ENCODE measurements around the gene BIN1.
"Not testable (repeated sequence)": the region's sequence is repeated elsewhere in the genome, so short reads cannot be mapped to it uniquely, and the experiment has no call there.

The BIN1 gene

GRCh38 chr2:127029350-127030051 lies 77.5 kb downstream of the BIN1 start:
- peaks cover 17% of the 10 kb centered on the region for H3K27me3 Mint-ChIP-seq

GRCh38 chr2:127028745-127029144 lies 78.2 kb downstream of the BIN1 start:
- H3K27ac Mint-ChIP-seq; ATAC-seq (ENCODE audit: low read depth); H3K4me3 Mint-ChIP-seq; DNase-seq (ENCODE audit: low spot score in 2 of 2); H3K9me3 Mint-ChIP-seq; H3K36me3 Mint-ChIP-seq; H3K4me1 Mint-ChIP-seq: not testable (repeated sequence)
- peaks cover 19% of the 10 kb centered on the region for H3K27me3 Mint-ChIP-seq

More at GRCh38 chr2:127029350-127030051, 77.5 kb downstream of the BIN1 start:
- DNase-seq (ENCODE audit: low spot score in 2 of 2) = no peak
- no peaks in the 10 kb centered on the region for H3K36me3 Mint-ChIP-seq
- H3K27ac Mint-ChIP-seq = no peak overlapping the region
- no peak overlapping the region for H3K4me3 Mint-ChIP-seq
- H3K4me1 Mint-ChIP-seq = peaks cover 8% of the 10 kb centered on the region
- no peaks in the 10 kb centered on the region for H3K9me3 Mint-ChIP-seq
- ATAC-seq (ENCODE audit: low read depth) = no peak

- Mint-ChIP-seq H3K27me3 (peaks cover 19% of the 10 kb centered on the region), H3K27ac (no peak overlapping the region), H3K4me1 (peaks cover 9% of the 10 kb centered on the region), H3K4me3 (no peak overlapping the region), H3K36me3 (no peaks in the 10 kb centered on the region), H3K9me3 (peaks cover 8% of the 10 kb centered on the region)
- no peak for DNase-seq (ENCODE audit: low spot score in 2 of 2)
- ATAC-seq (ENCODE audit: low read depth) = no peak
These were observed 79.2 kb downstream of the BIN1 start for GRCh38 chr2:127027715-127028114.

GRCh38 chr2:127025359-127026166 lies 81.4 kb downstream of the BIN1 start:
- peaks cover 8% of the 10 kb centered on the region for H3K9me3 Mint-ChIP-seq
- DNase-seq (ENCODE audit: low spot score in 2 of 2) (peak; percentile 38 to 45), ATAC-seq (ENCODE audit: low read depth) (peak; percentile 95)
- peak overlapping the region; percentile 83 for H3K4me3 Mint-ChIP-seq
- H3K27ac Mint-ChIP-seq = no peak overlapping the region
- H3K36me3 Mint-ChIP-seq = no peaks in the 10 kb centered on the region
- H3K4me1 Mint-ChIP-seq = peaks cover 9% of the 10 kb centered on the region
- peaks cover 19% of the 10 kb centered on the region for H3K27me3 Mint-ChIP-seq

- H3K4me3 Mint-ChIP-seq = peak overlapping the region; percentile 63
- no peak overlapping the region for H3K27ac Mint-ChIP-seq
- DNase-seq (ENCODE audit: low spot score in 2 of 2) (no peak), ATAC-seq (ENCODE audit: low read depth) (no peak)
- peaks cover 17% of the 10 kb centered on the region for H3K27me3 Mint-ChIP-seq
- H3K36me3 Mint-ChIP-seq = no peaks in the 10 kb centered on the region
- peaks cover 8% of the 10 kb centered on the region for H3K9me3 Mint-ChIP-seq
- peaks cover 9% of the 10 kb centered on the region for H3K4me1 Mint-ChIP-seq
These were observed 82.1 kb downstream of the BIN1 start for GRCh38 chr2:127024769-127025358.

GRCh38 chr2:127023504-127023903 lies 83.5 kb downstream of the BIN1 start:
- H3K4me3 Mint-ChIP-seq = no peak overlapping the region
- ATAC-seq (ENCODE audit: low read depth) = no peak
- peaks cover 8% of the 10 kb centered on the region for H3K9me3 Mint-ChIP-seq

GRCh38 chr2:127022817-127023216 lies 84.1 kb downstream of the BIN1 start:
- DNase-seq (ENCODE audit: low spot score in 2 of 2) (no peak), ATAC-seq (ENCODE audit: low read depth) (no peak)
- H3K36me3 Mint-ChIP-seq = no peaks in the 10 kb centered on the region
- peaks cover 12% of the 10 kb centered on the region for H3K27me3 Mint-ChIP-seq
- H3K27ac Mint-ChIP-seq = no peak overlapping the region
- peaks cover 8% of the 10 kb centered on the region for H3K9me3 Mint-ChIP-seq
- H3K4me1 Mint-ChIP-seq = peaks cover 9% of the 10 kb centered on the region
- H3K4me3 Mint-ChIP-seq = no peak overlapping the region

More at GRCh38 chr2:127023504-127023903, 83.5 kb downstream of the BIN1 start:
- DNase-seq (ENCODE audit: low spot score in 2 of 2) = no peak
- Mint-ChIP-seq H3K36me3 (no peaks in the 10 kb centered on the region), H3K27ac (no peak overlapping the region), H3K4me1 (peaks cover 9% of the 10 kb centered on the region), H3K27me3 (peaks cover 15% of the 10 kb centered on the region)

GRCh38 chr2:127020536-127020935 lies 86.4 kb downstream of the BIN1 start:
- no peak overlapping the region for H3K27ac Mint-ChIP-seq
- DNase-seq (ENCODE audit: low spot score in 2 of 2) = no peak

GRCh38 chr2:127017548-127017947 lies 89.4 kb downstream of the BIN1 start:
- H3K9me3 Mint-ChIP-seq = no peaks in the 10 kb centered on the region
- H3K27me3 Mint-ChIP-seq = peaks cover 11% of the 10 kb centered on the region
- ATAC-seq (ENCODE audit: low read depth) (no peak), DNase-seq (ENCODE audit: low spot score in 2 of 2) (no peak)
- no peaks in the 10 kb centered on the region for H3K36me3 Mint-ChIP-seq
- H3K4me1 Mint-ChIP-seq = peaks cover 3% of the 10 kb centered on the region
- H3K4me3 Mint-ChIP-seq = no peak overlapping the region
- no peak overlapping the region for H3K27ac Mint-ChIP-seq

More at GRCh38 chr2:127020536-127020935, 86.4 kb downstream of the BIN1 start:
- Mint-ChIP-seq H3K27me3 (peaks cover 11% of the 10 kb centered on the region), H3K4me3 (no peak overlapping the region), H3K4me1 (peaks cover 5% of the 10 kb centered on the region), H3K36me3 (no peaks in the 10 kb centered on the region), H3K9me3 (peaks cover 8% of the 10 kb centered on the region)
- no peak for ATAC-seq (ENCODE audit: low read depth)

- ATAC-seq (ENCODE audit: low read depth) (no peak), DNase-seq (ENCODE audit: low spot score in 2 of 2) (no peak)
- Mint-ChIP-seq H3K4me3 (no peak overlapping the region), H3K27me3 (peaks cover 12% of the 10 kb centered on the region), H3K36me3 (no peaks in the 10 kb centered on the region), H3K4me1 (peaks cover 3% of the 10 kb centered on the region), H3K9me3 (no peaks in the 10 kb centered on the region), H3K27ac (no peak overlapping the region)
These were observed 90.6 kb downstream of the BIN1 start for GRCh38 chr2:127016329-127016728.

GRCh38 chr2:127015106-127015910 lies 91.6 kb downstream of the BIN1 start:
- Mint-ChIP-seq H3K36me3 (no peaks in the 10 kb centered on the region), H3K4me1 (peaks cover 3% of the 10 kb centered on the region), H3K4me3 (no peak overlapping the region), H3K27me3 (peaks cover 15% of the 10 kb centered on the region), H3K27ac (no peak overlapping the region), H3K9me3 (no peaks in the 10 kb centered on the region)
- ATAC-seq (ENCODE audit: low read depth) (no peak), DNase-seq (ENCODE audit: low spot score in 2 of 2) (no peak)

- DNase-seq (ENCODE audit: low spot score in 2 of 2) (no peak), ATAC-seq (ENCODE audit: low read depth) (no peak)
- Mint-ChIP-seq H3K4me1 (peaks cover 3% of the 10 kb centered on the region), H3K27me3 (peaks cover 16% of the 10 kb centered on the region), H3K9me3 (no peaks in the 10 kb centered on the region), H3K36me3 (no peaks in the 10 kb centered on the region), H3K4me3 (no peak overlapping the region), H3K27ac (no peak overlapping the region)
These were observed 92.3 kb downstream of the BIN1 start for GRCh38 chr2:127014630-127015029.

- no peak for ATAC-seq (ENCODE audit: low read depth)
- H3K4me3 Mint-ChIP-seq = no peak overlapping the region
- H3K4me1 Mint-ChIP-seq = peaks cover 3% of the 10 kb centered on the region
- H3K9me3 Mint-ChIP-seq = no peaks in the 10 kb centered on the region
- no peak for DNase-seq (ENCODE audit: low spot score in 2 of 2)
- H3K36me3 Mint-ChIP-seq = no peaks in the 10 kb centered on the region
- peaks cover 14% of the 10 kb centered on the region for H3K27me3 Mint-ChIP-seq
- no peak overlapping the region for H3K27ac Mint-ChIP-seq
These were observed 92.7 kb downstream of the BIN1 start for GRCh38 chr2:127014224-127014623.

Measured in memory B cell (primary cell).